Measurements from ENCODE around the gene HMGB4. TPM values are rescaled to one million over a fixed set of nuclear protein-coding genes. Genes with fewer than 3 reads are reported as not detected.

Gene HMGB4
- total RNA-seq, 1 donor from 2014 or later = not detected

GRCh38 chr1:33886496-33886895 lies 22.6 kb downstream of the HMGB4 start:
- Histone ChIP-seq H3K4me3 (ENCODE audit: low read depth, low read length) (no peak overlapping the region), H3K27me3 (ENCODE audit: control insufficient read depth, insufficient read depth, low read length) (no peaks in the 10 kb centered on the region), H3K36me3 (ENCODE audit: control insufficient read depth, insufficient read depth, low read length) (no peaks in the 10 kb centered on the region)
- no peak for TF ChIP-seq CTCF (IDR thresholded peaks at IDR 0.05; ENCODE audit: insufficient read depth, low read length, severe bottlenecking)
- no peak for FAIRE-seq
- DNase-seq (ENCODE audit: low read depth) = no peak

- H3K27me3 ChIP-seq (ENCODE audit: control insufficient read depth, insufficient read depth, low read length) = no peaks in the 10 kb centered on the region
- TF ChIP-seq CTCF (IDR thresholded peaks at IDR 0.05; ENCODE audit: insufficient read depth, low read length, severe bottlenecking) = no peak
- H3K4me3 ChIP-seq (ENCODE audit: low read depth, low read length) = no peak overlapping the region
- H3K36me3 ChIP-seq (ENCODE audit: control insufficient read depth, insufficient read depth, low read length) = no peaks in the 10 kb centered on the region
- FAIRE-seq (no peak), DNase-seq (ENCODE audit: low read depth) (no peak)
Measured at GRCh38 chr1:33893147-33893830, 29.4 kb downstream of the HMGB4 start.

- Histone ChIP-seq H3K4me3 (ENCODE audit: low read depth, low read length) (no peak overlapping the region), H3K27me3 (ENCODE audit: control insufficient read depth, insufficient read depth, low read length) (no peaks in the 10 kb centered on the region), H3K36me3 (ENCODE audit: control insufficient read depth, insufficient read depth, low read length) (no peaks in the 10 kb centered on the region)
- no peak for TF ChIP-seq CTCF (IDR thresholded peaks at IDR 0.05; ENCODE audit: insufficient read depth, low read length, severe bottlenecking)
- no peak for DNase-seq (ENCODE audit: low read depth)
- FAIRE-seq = no peak
Measured at GRCh38 chr1:33895396-33895795, 31.5 kb downstream of the HMGB4 start.

- DNase-seq (ENCODE audit: low read depth) = no peak
- no peak for FAIRE-seq
- Histone ChIP-seq H3K4me3 (ENCODE audit: low read depth, low read length) (no peak overlapping the region), H3K36me3 (ENCODE audit: control insufficient read depth, insufficient read depth, low read length) (no peaks in the 10 kb centered on the region), H3K27me3 (ENCODE audit: control insufficient read depth, insufficient read depth, low read length) (no peaks in the 10 kb centered on the region)
- no peak for TF ChIP-seq CTCF (IDR thresholded peaks at IDR 0.05; ENCODE audit: insufficient read depth, low read length, severe bottlenecking)
Measured at GRCh38 chr1:33895976-33896375, 32.1 kb downstream of the HMGB4 start.

- no peak for DNase-seq (ENCODE audit: low read depth)
- no peak for FAIRE-seq
- Histone ChIP-seq H3K4me3 (ENCODE audit: low read depth, low read length) (no peak overlapping the region), H3K27me3 (ENCODE audit: control insufficient read depth, insufficient read depth, low read length) (no peaks in the 10 kb centered on the region), H3K36me3 (ENCODE audit: control insufficient read depth, insufficient read depth, low read length) (no peaks in the 10 kb centered on the region)
- no peak for TF ChIP-seq CTCF (IDR thresholded peaks at IDR 0.05; ENCODE audit: insufficient read depth, low read length, severe bottlenecking)
Measured at GRCh38 chr1:33897092-33897725, 33.3 kb downstream of the HMGB4 start.

Measured in bronchial epithelial cell (primary cell).